B cell (primary cell): ENCODE measurements around the gene FNDC10.
"Not testable (repeated sequence)": the region's sequence is repeated elsewhere in the genome, so short reads cannot be mapped to it uniquely, and the experiment has no call there.

ENCODE experiments used
- EZH2 ChIP-seq: IDR thresholded peaks from 2 replicates; pipeline ENCODE4 v1.6.1; 2012; ENCODE audit warnings: borderline replicate concordance, low read depth, mild to moderate bottlenecking, moderate library complexity, low read length; ENCODE audit not compliant: insufficient read depth, poor library complexity, severe bottlenecking
- TF ChIP-seq, protein P1 (sequence below): fragments of 200-600 bp; IDR thresholded peaks from one replicate; pipeline ENCODE4 v1.8.0; 2022; ENCODE audit warnings: antibody characterized with exemption, mild to moderate bottlenecking

- TF ChIP-seq, protein P1, sequence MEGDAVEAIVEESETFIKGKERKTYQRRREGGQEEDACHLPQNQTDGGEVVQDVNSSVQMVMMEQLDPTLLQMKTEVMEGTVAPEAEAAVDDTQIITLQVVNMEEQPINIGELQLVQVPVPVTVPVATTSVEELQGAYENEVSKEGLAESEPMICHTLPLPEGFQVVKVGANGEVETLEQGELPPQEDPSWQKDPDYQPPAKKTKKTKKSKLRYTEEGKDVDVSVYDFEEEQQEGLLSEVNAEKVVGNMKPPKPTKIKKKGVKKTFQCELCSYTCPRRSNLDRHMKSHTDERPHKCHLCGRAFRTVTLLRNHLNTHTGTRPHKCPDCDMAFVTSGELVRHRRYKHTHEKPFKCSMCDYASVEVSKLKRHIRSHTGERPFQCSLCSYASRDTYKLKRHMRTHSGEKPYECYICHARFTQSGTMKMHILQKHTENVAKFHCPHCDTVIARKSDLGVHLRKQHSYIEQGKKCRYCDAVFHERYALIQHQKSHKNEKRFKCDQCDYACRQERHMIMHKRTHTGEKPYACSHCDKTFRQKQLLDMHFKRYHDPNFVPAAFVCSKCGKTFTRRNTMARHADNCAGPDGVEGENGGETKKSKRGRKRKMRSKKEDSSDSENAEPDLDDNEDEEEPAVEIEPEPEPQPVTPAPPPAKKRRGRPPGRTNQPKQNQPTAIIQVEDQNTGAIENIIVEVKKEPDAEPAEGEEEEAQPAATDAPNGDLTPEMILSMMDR: not testable (repeated sequence)
- not testable (repeated sequence) for TF ChIP-seq EZH2
These were observed 33.5 kb upstream of the FNDC10 start for GRCh38 chr1:1633409-1633808.
